Measurements from ENCODE around the gene STMN3. TPM values are rescaled to one million over a fixed set of nuclear protein-coding genes. Genes with fewer than 3 reads are reported as not detected.
A peak's percentile ranks its signal among the peaks of the same experiment; 100 is the strongest.

STMN3 gene
- total RNA-seq, 1 donor = 9.3 TPM

GRCh38 chr20:63595416-63596127, 57.7 kb downstream of the STMN3 start:
- no peak for TF ChIP-seq CTCF (IDR thresholded peaks at IDR 0.05; ENCODE audit: insufficient read depth, low read length)
- H3K4me3 ChIP-seq (ENCODE audit: low read depth, low read length) = no peak overlapping the region
- DNase-seq (ENCODE audit: low read depth) = no peak

GRCh38 chr20:63594043-63594561, 59.1 kb downstream of the STMN3 start:
- DNase-seq (ENCODE audit: low read depth) = peak; percentile 85
- no peak overlapping the region for H3K4me3 ChIP-seq (ENCODE audit: low read depth, low read length)
- no peak for TF ChIP-seq CTCF (IDR thresholded peaks at IDR 0.05; ENCODE audit: insufficient read depth, low read length)

GRCh38 chr20:63592661-63593060, 60.6 kb downstream of the STMN3 start:
- no peak overlapping the region for H3K4me3 ChIP-seq (ENCODE audit: low read depth, low read length)
- TF ChIP-seq CTCF (IDR thresholded peaks at IDR 0.05; ENCODE audit: insufficient read depth, low read length) = no peak
- no peak for DNase-seq (ENCODE audit: low read depth)

- no peak overlapping the region for H3K4me3 ChIP-seq (ENCODE audit: low read depth, low read length)
- no peak for TF ChIP-seq CTCF (IDR thresholded peaks at IDR 0.05; ENCODE audit: insufficient read depth, low read length)
- no peak for DNase-seq (ENCODE audit: low read depth)
Observed at GRCh38 chr20:63591786-63592355, 61.4 kb downstream of the STMN3 start.

GRCh38 chr20:63591147-63591533, 62.1 kb downstream of the STMN3 start:
- no peak for DNase-seq (ENCODE audit: low read depth)
- H3K4me3 ChIP-seq (ENCODE audit: low read depth, low read length) = no peak overlapping the region
- no peak for TF ChIP-seq CTCF (IDR thresholded peaks at IDR 0.05; ENCODE audit: insufficient read depth, low read length)

- no peak overlapping the region for H3K4me3 ChIP-seq (ENCODE audit: low read depth, low read length)
- no peak for DNase-seq (ENCODE audit: low read depth)
- no peak for TF ChIP-seq CTCF (IDR thresholded peaks at IDR 0.05; ENCODE audit: insufficient read depth, low read length)
Observed at GRCh38 chr20:63590218-63591146, 62.7 kb downstream of the STMN3 start.

Small RNA genes lying within 50 kb of the gene (small RNA-seq; reads per million reads assigned to genes)
- gene TNFRSF6B = not detected

Other genes with a start within 250 kb of the STMN3 start
- not detected in 2 replicates for gene KCNQ2, start 180.8 kb downstream of the STMN3 start, total RNA-seq (ENCODE audit: low replicate concordance)
- gene EEF1A2, start 154.3 kb downstream of the STMN3 start, total RNA-seq (ENCODE audit: low replicate concordance) = 0.18 TPM in 1 of 2 replicates, not detected in the other
- 35.3 and 97.0 TPM in 2 replicates for gene PPDPF, start 132.7 kb downstream of the STMN3 start, total RNA-seq (ENCODE audit: low replicate concordance)
- gene PTK6, start 116.0 kb downstream of the STMN3 start, total RNA-seq (ENCODE audit: low replicate concordance) = not detected in 2 replicates
- not detected in 2 replicates for gene SRMS, start 105.7 kb downstream of the STMN3 start, total RNA-seq (ENCODE audit: low replicate concordance)
- gene FNDC11, start 99.3 kb downstream of the STMN3 start, total RNA-seq (ENCODE audit: low replicate concordance) = 0.25 and 0.45 TPM in 2 replicates
- gene HELZ2, start 79.2 kb downstream of the STMN3 start, total RNA-seq (ENCODE audit: low replicate concordance) = 20.9 and 27.0 TPM in 2 replicates
- gene GMEB2, start 26.3 kb downstream of the STMN3 start, total RNA-seq (ENCODE audit: low replicate concordance) = 3.4 and 7.4 TPM in 2 replicates
- 17.3 and 23.4 TPM in 2 replicates for gene RTEL1, start 4.9 kb upstream of the STMN3 start, total RNA-seq (ENCODE audit: low replicate concordance)
- 0.36 TPM in 1 of 2 replicates, not detected in the other for gene TNFRSF6B, start 43.2 kb upstream of the STMN3 start, total RNA-seq (ENCODE audit: low replicate concordance)
- 25.7 and 30.6 TPM in 2 replicates for gene ARFRP1, start 54.6 kb upstream of the STMN3 start, total RNA-seq (ENCODE audit: low replicate concordance)
- gene ZGPAT, start 54.6 kb upstream of the STMN3 start, total RNA-seq (ENCODE audit: low replicate concordance) = 11.8 and 15.8 TPM in 2 replicates
- 1.7 and 2.1 TPM in 2 replicates for gene LIME1, start 83.2 kb upstream of the STMN3 start, total RNA-seq (ENCODE audit: low replicate concordance)
- gene SLC2A4RG, start 86.4 kb upstream of the STMN3 start, total RNA-seq (ENCODE audit: low replicate concordance) = 31.9 and 39.2 TPM in 2 replicates
- 1.1 and 2.9 TPM in 2 replicates for gene ZBTB46, start 177.8 kb upstream of the STMN3 start, total RNA-seq (ENCODE audit: low replicate concordance)
- gene ABHD16B, start 208.1 kb upstream of the STMN3 start, total RNA-seq (ENCODE audit: low replicate concordance) = not detected in 2 replicates
- 100 and 136 TPM in 2 replicates for gene TPD52L2, start 211.8 kb upstream of the STMN3 start, total RNA-seq (ENCODE audit: low replicate concordance)
- 30.9 and 33.9 TPM in 2 replicates for gene DNAJC5, start 241.7 kb upstream of the STMN3 start, total RNA-seq (ENCODE audit: low replicate concordance)